Astrocyte of the spinal cord (primary cell): Measurements from ENCODE around the gene UBE2G2.

ENCODE experiments used
- DNase-seq: peaks from one replicate; pipeline ENCODE4 v3.0.0; 2011; ENCODE audit warnings: low read depth, low spot score
- H3K4me3 ChIP-seq: 2 replicates; pipeline ENCODE4 v1.5.1; 2011; ENCODE audit warnings: low read depth, mild to moderate bottlenecking, low read length, moderate library complexity
- in situ Hi-C: cut with HindIII; loops from 2 replicates; pipeline ENCODE4 v1.10.0; 2017; ENCODE audit warnings: low sequenced_read_pairs
- TF ChIP-seq, protein P1 (sequence below): IDR thresholded peaks from 2 replicates; pipeline ENCODE4 v1.5.1; 2012; ENCODE audit warnings: low read depth, mild to moderate bottlenecking, low read length, inconsistent platforms

The UBE2G2 gene

DNA sequence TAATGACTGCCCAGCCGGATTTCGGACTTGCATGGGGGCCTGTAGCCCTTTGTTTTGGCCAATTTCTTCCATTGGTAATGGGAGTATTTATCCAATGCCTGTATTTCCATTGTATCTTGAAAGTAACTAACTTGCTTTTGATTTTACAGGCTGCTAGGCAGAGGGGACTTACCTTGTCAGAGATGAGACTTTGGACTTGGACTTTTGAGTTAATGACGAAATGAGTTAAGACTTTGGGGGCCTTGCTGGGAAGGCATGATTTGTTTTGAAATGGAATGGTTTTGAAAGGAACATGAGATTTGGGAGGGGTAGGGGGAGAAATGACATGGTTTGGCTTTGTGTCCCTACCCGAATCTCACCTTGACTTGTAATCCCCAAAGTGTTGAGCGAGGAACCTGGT lies 9.6 kb downstream of the UBE2G2 start:
- TF ChIP-seq, protein P1, sequence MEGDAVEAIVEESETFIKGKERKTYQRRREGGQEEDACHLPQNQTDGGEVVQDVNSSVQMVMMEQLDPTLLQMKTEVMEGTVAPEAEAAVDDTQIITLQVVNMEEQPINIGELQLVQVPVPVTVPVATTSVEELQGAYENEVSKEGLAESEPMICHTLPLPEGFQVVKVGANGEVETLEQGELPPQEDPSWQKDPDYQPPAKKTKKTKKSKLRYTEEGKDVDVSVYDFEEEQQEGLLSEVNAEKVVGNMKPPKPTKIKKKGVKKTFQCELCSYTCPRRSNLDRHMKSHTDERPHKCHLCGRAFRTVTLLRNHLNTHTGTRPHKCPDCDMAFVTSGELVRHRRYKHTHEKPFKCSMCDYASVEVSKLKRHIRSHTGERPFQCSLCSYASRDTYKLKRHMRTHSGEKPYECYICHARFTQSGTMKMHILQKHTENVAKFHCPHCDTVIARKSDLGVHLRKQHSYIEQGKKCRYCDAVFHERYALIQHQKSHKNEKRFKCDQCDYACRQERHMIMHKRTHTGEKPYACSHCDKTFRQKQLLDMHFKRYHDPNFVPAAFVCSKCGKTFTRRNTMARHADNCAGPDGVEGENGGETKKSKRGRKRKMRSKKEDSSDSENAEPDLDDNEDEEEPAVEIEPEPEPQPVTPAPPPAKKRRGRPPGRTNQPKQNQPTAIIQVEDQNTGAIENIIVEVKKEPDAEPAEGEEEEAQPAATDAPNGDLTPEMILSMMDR = no peak

DNA sequence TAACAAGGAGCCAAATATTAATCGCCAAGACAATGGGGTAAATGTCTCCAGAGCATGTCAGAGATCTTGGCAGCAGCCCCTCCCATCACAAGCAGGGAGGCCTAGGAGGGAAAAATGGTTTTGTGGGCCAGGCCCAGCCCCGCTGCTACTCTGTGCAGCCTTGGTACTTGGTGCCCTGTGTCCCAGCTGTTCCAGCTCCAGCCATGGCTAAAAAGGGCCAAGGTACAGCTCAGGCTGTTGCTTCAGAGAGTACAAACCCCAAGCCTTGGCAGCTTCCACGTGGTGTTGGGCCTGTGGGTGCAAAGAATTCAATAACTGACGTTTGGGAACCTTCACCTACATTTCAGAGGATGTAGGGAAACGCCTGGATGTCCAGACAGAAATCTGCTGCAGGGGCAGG lies 10.4 kb downstream of the UBE2G2 start:
- TF ChIP-seq, protein P1 = no peak
- in situ Hi-C loops = no loop called here
- no peak for DNase-seq
- H3K4me3 ChIP-seq = no peak overlapping the region

More for the DNA sequence above, 9.6 kb downstream of the UBE2G2 start:
- no peak overlapping the region for H3K4me3 ChIP-seq
- DNase-seq = no peak
- in situ Hi-C loops = no loop called here

DNA sequence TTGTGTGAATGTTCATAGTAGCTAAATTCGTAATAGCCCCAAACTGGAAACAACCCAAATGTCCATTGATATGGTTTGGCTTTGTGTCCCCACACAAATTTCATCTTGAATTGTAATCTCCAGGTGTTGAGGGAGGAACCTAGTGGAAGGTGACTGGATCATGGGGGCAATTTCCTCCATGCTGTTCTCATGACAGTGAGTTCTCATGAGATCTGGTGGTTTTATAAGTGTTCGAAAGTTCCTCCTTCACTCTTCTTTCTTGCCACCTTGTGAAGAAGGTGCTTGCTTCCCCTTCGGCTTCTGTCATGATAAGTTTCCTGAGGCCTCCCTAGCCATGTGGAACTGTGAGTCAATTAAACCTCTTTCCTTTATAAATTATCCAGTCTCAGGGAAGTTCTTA lies 11.3 kb downstream of the UBE2G2 start:
- TF ChIP-seq, protein P1 = no peak
- no peak overlapping the region for H3K4me3 ChIP-seq
- DNase-seq = no peak
- in situ Hi-C loops = no loop called here

DNA sequence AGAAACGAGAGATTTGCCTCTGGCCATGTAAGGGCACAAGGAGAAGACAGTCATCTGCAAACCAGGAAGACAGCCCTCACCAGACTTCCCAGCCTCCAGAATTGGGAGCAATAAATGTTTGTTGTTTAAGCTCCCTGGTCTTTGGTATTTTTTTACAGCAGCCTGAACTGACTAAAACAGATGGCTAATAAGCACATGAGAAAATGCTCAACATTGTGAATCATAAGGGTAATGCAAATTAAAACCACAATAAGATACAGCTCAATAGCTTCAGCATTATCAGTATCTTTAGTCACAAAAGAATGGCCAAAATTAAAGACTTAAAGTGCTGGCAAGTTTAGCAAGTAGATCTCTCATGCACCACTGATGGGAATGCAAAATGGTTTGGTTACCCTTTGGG lies 11.7 kb downstream of the UBE2G2 start:
- DNase-seq = peak; percentile 32
- TF ChIP-seq, protein P1 = no peak
- no peak overlapping the region for H3K4me3 ChIP-seq
- in situ Hi-C loops = no loop called here

DNA sequence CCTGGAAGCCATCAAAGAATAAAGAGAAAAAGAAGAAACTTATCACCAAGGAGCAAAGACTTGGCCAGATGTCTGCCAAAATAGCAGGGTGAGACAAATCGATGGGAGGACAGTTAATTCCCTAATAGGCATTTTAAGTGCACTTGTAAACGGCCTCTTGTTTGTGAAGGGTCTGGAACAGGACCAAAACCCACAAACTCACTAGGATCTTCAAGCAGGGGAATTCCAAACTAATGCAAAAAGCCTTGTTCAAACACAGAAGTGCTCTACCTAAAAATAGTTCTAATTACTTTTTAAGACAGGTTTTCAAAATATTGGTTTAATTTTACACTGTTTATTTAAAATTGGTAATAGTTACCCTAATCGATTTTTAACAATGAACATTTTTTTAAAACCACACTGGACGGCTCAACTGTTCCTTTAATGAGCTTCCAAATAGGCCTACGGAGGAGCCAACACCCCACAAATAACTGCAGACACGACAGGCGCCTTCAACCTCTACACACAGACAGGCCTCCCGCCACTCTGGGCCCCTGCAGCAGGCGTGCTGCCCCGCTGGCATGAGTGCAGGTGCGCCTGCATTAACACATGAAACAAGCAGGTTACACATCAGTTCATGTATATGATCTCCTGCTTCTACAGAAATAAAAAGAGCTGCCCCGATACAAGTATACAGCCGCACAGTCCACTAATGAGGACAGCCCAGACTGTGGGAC lies 15.8 kb downstream of the UBE2G2 start:
- peak; percentile 51 for DNase-seq
- in situ Hi-C loops = no loop called here
- TF ChIP-seq, protein P1 = no peak
- no peak overlapping the region for H3K4me3 ChIP-seq

DNA sequence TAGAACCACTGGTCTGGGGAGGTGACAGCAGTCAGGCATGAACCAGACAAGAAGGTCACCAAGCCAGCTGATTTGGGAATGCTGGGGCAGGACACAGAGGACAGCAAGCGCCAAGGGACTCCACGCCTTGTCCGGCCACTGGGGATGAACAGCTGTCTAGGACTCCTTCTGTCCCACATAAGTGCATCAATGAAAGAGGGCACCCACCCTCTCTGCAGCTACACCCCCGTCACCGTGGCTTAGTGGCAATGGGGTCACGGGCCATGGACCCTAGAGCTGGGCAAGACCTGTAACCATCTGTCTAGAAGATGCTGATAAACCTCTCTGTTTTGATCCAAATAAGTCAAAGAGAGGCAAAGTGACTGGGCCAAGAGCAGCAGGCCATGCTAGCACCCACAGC lies 16.8 kb downstream of the UBE2G2 start:
- TF ChIP-seq, protein P1 = no peak
- in situ Hi-C loops = no loop called here
- no peak for DNase-seq
- no peak overlapping the region for H3K4me3 ChIP-seq
